ENCODE data around the gene BMAL1. TPM values are rescaled to one million over a fixed set of nuclear protein-coding genes. Genes with fewer than 3 reads are reported as not detected.

The BMAL1 gene
- total RNA-seq, 1 experiment from 2014 or later, result 3.3 TPM

- no peak overlapping the region for H3K56ac ChIP-seq (ENCODE audit: insufficient read length, low read depth, low read length)
These were observed 47.8 kb upstream of the BMAL1 start for GRCh38 chr11:13229711-13230318.

More at GRCh38 chr11:13229711-13230318, 47.8 kb upstream of the BMAL1 start:
- H3K4me1 Mint-ChIP-seq, result no peaks in the 10 kb centered on the region
- H3K4me3 Mint-ChIP-seq, result no peak overlapping the region
- peaks cover 7% of the 10 kb centered on the region for H3K27me3 Mint-ChIP-seq (ENCODE audit: low read depth)
- H3K23ac ChIP-seq (ENCODE audit: insufficient read length, low read depth, low read length), result no peak overlapping the region
- no peak overlapping the region for H3T11ph ChIP-seq (ENCODE audit: low read length)
- no peak overlapping the region for H2BK5ac ChIP-seq (ENCODE audit: insufficient read length, low read length)
- H4K5ac ChIP-seq (ENCODE audit: insufficient read length, low read depth, low read length), result no peak overlapping the region
- no peak overlapping the region for H2AFZ ChIP-seq (ENCODE audit: low read length)
- no peaks in the 10 kb centered on the region for H3K4me1 ChIP-seq (ENCODE audit: insufficient read depth, low read length)
- no peak overlapping the region for H2AK5ac ChIP-seq (ENCODE audit: insufficient read length, low read length)
- TF ChIP-seq, protein P1, sequence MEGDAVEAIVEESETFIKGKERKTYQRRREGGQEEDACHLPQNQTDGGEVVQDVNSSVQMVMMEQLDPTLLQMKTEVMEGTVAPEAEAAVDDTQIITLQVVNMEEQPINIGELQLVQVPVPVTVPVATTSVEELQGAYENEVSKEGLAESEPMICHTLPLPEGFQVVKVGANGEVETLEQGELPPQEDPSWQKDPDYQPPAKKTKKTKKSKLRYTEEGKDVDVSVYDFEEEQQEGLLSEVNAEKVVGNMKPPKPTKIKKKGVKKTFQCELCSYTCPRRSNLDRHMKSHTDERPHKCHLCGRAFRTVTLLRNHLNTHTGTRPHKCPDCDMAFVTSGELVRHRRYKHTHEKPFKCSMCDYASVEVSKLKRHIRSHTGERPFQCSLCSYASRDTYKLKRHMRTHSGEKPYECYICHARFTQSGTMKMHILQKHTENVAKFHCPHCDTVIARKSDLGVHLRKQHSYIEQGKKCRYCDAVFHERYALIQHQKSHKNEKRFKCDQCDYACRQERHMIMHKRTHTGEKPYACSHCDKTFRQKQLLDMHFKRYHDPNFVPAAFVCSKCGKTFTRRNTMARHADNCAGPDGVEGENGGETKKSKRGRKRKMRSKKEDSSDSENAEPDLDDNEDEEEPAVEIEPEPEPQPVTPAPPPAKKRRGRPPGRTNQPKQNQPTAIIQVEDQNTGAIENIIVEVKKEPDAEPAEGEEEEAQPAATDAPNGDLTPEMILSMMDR (conservative IDR thresholded peaks at IDR 0.05), result no peak
- H4K8ac ChIP-seq (replicated peaks; ENCODE audit: insufficient read length, low read depth, low read length), result no peak overlapping the region
- no peak overlapping the region for H3K14ac ChIP-seq (ENCODE audit: insufficient read depth, low read length)
- no peaks in the 10 kb centered on the region for H3K9me3 ChIP-seq (ENCODE audit: control insufficient read depth, low read depth, low read length)
- H3K27ac Mint-ChIP-seq, result no peak overlapping the region; a peak in 1 of 7 replicates
- H2BK12ac ChIP-seq (ENCODE audit: insufficient read length, low read depth, low read length), result no peak overlapping the region
- no peaks in the 10 kb centered on the region for H3K79me1 ChIP-seq (ENCODE audit: insufficient read depth, low read depth, low read length, poor library complexity, severe bottlenecking)
- H4K20me1 ChIP-seq (ENCODE audit: control insufficient read depth, insufficient read depth, insufficient read length), result no peaks in the 10 kb centered on the region
- no peaks in the 10 kb centered on the region for H3K79me2 ChIP-seq (ENCODE audit: insufficient read depth, low read length)
- H2BK20ac ChIP-seq (ENCODE audit: low read depth, low read length, poor library complexity, severe bottlenecking), result no peak overlapping the region
- no CpG with 5 or more reads among the region's 2 CpGs for WGBS (ENCODE audit: extremely low coverage, insufficient read length, low lambda C conversion rate)
- H3K27ac ChIP-seq (ENCODE audit: insufficient read length, low read depth, low read length), result no peak overlapping the region
- no peak overlapping the region for H3K4me2 ChIP-seq (ENCODE audit: insufficient read depth, insufficient read length, low read length)
- no peak overlapping the region for H2BK15ac ChIP-seq (ENCODE audit: low read depth, low read length)
- no peak overlapping the region for H3K9ac ChIP-seq (ENCODE audit: extremely low read depth, insufficient read length, low read length)
- H3K36me3 Mint-ChIP-seq (ENCODE audit: insufficient read depth in 1 of 3, low read depth in 3 of 3), result no peaks in the 10 kb centered on the region
- no peak overlapping the region for H4K91ac ChIP-seq (ENCODE audit: insufficient read length, low read depth, low read length)
- no peaks in the 10 kb centered on the region for H3K9me3 Mint-ChIP-seq
- DNase-seq, result no peak
- H3K18ac ChIP-seq (ENCODE audit: insufficient read length, low read depth, low read length), result no peak overlapping the region
- H3K23me2 ChIP-seq (ENCODE audit: insufficient read length, low read depth, low read length, poor library complexity, severe bottlenecking), result no peaks in the 10 kb centered on the region
- H3K4ac ChIP-seq (ENCODE audit: low read depth, low read length), result no peak overlapping the region
- H2BK120ac ChIP-seq (ENCODE audit: low read depth, low read length, poor library complexity, severe bottlenecking), result no peak overlapping the region
- H3K27me3 ChIP-seq (ENCODE audit: insufficient read depth, low read length), result no peaks in the 10 kb centered on the region
